ENCODE results near the gene IL1R1.

DNA sequence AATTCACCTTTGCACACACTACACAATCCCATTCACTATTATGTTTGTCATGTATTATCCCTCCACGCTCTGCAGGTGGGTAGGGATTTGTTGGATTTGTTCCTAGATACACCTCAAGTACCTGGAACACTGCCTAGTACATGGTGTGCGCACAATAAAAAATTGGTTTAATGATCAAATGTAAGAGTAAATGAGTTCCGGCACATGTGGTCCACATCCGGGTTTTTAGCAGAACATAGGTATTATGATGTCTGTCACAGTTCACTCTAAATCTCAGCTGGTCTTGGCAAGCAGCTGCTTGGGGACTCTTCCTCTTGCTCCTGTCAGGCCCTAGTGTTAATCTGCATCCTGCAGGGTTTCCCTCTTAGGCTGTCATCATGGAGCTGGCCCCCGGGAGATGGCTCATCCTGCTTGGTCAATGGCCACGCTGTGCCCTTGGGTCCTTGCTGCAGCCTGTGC lies 21.8 kb upstream of the IL1R1 start:
- TF ChIP-seq, protein P1, sequence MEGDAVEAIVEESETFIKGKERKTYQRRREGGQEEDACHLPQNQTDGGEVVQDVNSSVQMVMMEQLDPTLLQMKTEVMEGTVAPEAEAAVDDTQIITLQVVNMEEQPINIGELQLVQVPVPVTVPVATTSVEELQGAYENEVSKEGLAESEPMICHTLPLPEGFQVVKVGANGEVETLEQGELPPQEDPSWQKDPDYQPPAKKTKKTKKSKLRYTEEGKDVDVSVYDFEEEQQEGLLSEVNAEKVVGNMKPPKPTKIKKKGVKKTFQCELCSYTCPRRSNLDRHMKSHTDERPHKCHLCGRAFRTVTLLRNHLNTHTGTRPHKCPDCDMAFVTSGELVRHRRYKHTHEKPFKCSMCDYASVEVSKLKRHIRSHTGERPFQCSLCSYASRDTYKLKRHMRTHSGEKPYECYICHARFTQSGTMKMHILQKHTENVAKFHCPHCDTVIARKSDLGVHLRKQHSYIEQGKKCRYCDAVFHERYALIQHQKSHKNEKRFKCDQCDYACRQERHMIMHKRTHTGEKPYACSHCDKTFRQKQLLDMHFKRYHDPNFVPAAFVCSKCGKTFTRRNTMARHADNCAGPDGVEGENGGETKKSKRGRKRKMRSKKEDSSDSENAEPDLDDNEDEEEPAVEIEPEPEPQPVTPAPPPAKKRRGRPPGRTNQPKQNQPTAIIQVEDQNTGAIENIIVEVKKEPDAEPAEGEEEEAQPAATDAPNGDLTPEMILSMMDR (conservative IDR thresholded peaks at IDR 0.05; ENCODE audit: low read depth, low read length), result no peak
- no peak for TF ChIP-seq CEBPB (IDR thresholded peaks at IDR 0.05; ENCODE audit: low read depth, low read length)
- no peak for TF ChIP-seq RFX5 (IDR thresholded peaks at IDR 0.05; ENCODE audit: low read depth, low read length)
- TF ChIP-seq POLR2A (IDR thresholded peaks at IDR 0.05; ENCODE audit: low read depth, low read length), result no peak
- no peak for TF ChIP-seq RCOR1 (IDR thresholded peaks at IDR 0.05; ENCODE audit: insufficient replicate concordance, low read length)
- no peak for TF ChIP-seq RAD21 (IDR thresholded peaks at IDR 0.05; ENCODE audit: low read length)
- no peak for TF ChIP-seq MAZ (IDR thresholded peaks at IDR 0.05; ENCODE audit: borderline replicate concordance, low read depth, low read length)
- TF ChIP-seq BHLHE40 (IDR thresholded peaks at IDR 0.05; ENCODE audit: low read depth, low read length), result no peak
- TF ChIP-seq SMC3 (IDR thresholded peaks at IDR 0.05; ENCODE audit: low read depth, low read length), result no peak
- no peak for TF ChIP-seq NFE2L2 (IDR thresholded peaks at IDR 0.05; ENCODE audit: low read depth, low read length)
- no peak for TF ChIP-seq MXI1 (IDR thresholded peaks at IDR 0.05; ENCODE audit: borderline replicate concordance, low read depth, low read length)
- TF ChIP-seq, protein P2, sequence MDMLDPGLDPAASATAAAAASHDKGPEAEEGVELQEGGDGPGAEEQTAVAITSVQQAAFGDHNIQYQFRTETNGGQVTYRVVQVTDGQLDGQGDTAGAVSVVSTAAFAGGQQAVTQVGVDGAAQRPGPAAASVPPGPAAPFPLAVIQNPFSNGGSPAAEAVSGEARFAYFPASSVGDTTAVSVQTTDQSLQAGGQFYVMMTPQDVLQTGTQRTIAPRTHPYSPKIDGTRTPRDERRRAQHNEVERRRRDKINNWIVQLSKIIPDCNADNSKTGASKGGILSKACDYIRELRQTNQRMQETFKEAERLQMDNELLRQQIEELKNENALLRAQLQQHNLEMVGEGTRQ (IDR thresholded peaks at IDR 0.05; ENCODE audit: low read depth, low read length), result no peak
- no peak for TF ChIP-seq FOS (IDR thresholded peaks at IDR 0.05; ENCODE audit: low read depth, low read length)
- no peak for TF ChIP-seq MAFK (IDR thresholded peaks at IDR 0.05; ENCODE audit: low read depth, low read length)

Data from IMR-90 (cell line).